ENCODE measurements around the gene AKAIN1. TPM values are rescaled to one million over a fixed set of nuclear protein-coding genes. Genes with fewer than 3 reads are reported as not detected.

Gene AKAIN1
- total RNA-seq, 4 donors from 2014 or later, result not detected

- H3K36me3 ChIP-seq, result no peaks in the 10 kb centered on the region
- H3K27me3 ChIP-seq, result no peaks in the 10 kb centered on the region
- DNase-seq, result no peak
- no peaks in the 10 kb centered on the region for H3K4me1 ChIP-seq
- intact Hi-C loops (cut with DNase I; ENCODE audit: low total_unique reads), result no loop called here
- no peak overlapping the region for H3K27ac ChIP-seq
- no peak overlapping the region for H3K4me3 ChIP-seq
- H3K9me3 ChIP-seq, result no peaks in the 10 kb centered on the region
- TF ChIP-seq POLR2A (IDR thresholded peaks at IDR 0.05) (no peak), CTCF (IDR thresholded peaks at IDR 0.05) (no peak)
Observed at GRCh38 chr18:5142859-5143258, 54.2 kb downstream of the AKAIN1 start.

DNA sequence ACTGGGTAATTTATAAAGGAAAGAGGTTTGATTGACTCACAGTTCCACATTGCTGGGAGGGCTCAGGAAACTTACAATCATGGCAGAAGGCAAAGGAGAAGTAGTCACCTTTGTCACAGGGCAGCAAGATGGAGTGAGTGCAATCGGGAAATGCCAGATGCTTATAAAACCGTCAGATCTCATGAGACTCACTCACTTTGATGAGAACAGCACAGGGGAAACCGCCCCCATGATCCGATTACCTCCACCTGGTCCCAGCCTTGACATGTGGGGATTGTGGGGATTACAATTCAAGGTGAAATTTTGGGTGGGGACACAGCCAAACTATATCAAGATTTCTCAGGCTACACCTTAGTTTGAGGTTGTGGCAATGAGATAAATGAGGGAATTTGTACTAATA, 54.9 kb downstream of the AKAIN1 start:
- TF ChIP-seq CTCF (IDR thresholded peaks at IDR 0.05), result no peak
- TF ChIP-seq POLR2A (IDR thresholded peaks at IDR 0.05), result no peak
- H3K4me3 ChIP-seq, result no peak overlapping the region
- no peak for DNase-seq
- no peaks in the 10 kb centered on the region for H3K4me1 ChIP-seq
- no peaks in the 10 kb centered on the region for H3K36me3 ChIP-seq
- intact Hi-C loops (cut with DNase I; ENCODE audit: low total_unique reads), result no loop called here
- H3K27me3 ChIP-seq, result no peaks in the 10 kb centered on the region
- H3K9me3 ChIP-seq, result no peaks in the 10 kb centered on the region
- no peak overlapping the region for H3K27ac ChIP-seq

DNA sequence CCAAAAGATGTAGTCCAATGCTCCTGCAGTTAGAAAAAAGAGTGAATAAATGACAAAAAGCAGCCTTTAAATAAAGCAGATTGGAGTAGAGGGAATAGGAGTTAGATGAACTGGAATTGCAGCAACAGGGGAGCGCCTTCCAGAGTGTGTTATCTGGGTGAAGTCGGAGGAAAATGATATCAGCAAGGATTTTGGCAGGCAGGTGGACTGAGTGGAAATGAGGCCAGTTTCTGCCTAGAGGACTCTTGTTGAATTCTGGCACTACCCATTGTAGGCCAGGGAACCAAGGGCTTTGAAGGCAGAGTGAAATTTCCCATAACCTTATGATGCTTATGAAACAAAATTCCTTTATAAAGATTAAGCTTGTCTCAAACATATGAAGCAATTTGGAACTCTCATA, 59.8 kb downstream of the AKAIN1 start:
- Histone ChIP-seq H3K36me3 (no peaks in the 10 kb centered on the region), H3K27ac (no peak overlapping the region), H3K27me3 (no peaks in the 10 kb centered on the region), H3K4me3 (no peak overlapping the region), H3K4me1 (no peaks in the 10 kb centered on the region), H3K9me3 (no peaks in the 10 kb centered on the region)
- intact Hi-C loops (cut with DNase I; ENCODE audit: low total_unique reads), result no loop called here
- DNase-seq, result no peak
- no peak for TF ChIP-seq POLR2A (IDR thresholded peaks at IDR 0.05)
- TF ChIP-seq CTCF (IDR thresholded peaks at IDR 0.05), result no peak

- no peaks in the 10 kb centered on the region for H3K27me3 ChIP-seq
- intact Hi-C loops (cut with DNase I; ENCODE audit: low total_unique reads), result no loop called here
- H3K9me3 ChIP-seq, result no peaks in the 10 kb centered on the region
- H3K4me1 ChIP-seq, result no peaks in the 10 kb centered on the region
- H3K27ac ChIP-seq, result no peak overlapping the region
- no peak for DNase-seq
- H3K36me3 ChIP-seq, result no peaks in the 10 kb centered on the region
- TF ChIP-seq CTCF (IDR thresholded peaks at IDR 0.05), result no peak
- TF ChIP-seq POLR2A (IDR thresholded peaks at IDR 0.05), result no peak
- H3K4me3 ChIP-seq, result no peak overlapping the region
Observed at GRCh38 chr18:5132987-5133386, 64.1 kb downstream of the AKAIN1 start.

- H3K36me3 ChIP-seq, result no peaks in the 10 kb centered on the region
Observed at GRCh38 chr18:5122272-5122671, 74.8 kb downstream of the AKAIN1 start.

More at GRCh38 chr18:5122272-5122671, 74.8 kb downstream of the AKAIN1 start:
- no peak for DNase-seq
- intact Hi-C loops (cut with DNase I; ENCODE audit: low total_unique reads), result no loop called here
- Histone ChIP-seq H3K4me1 (no peaks in the 10 kb centered on the region), H3K9me3 (no peaks in the 10 kb centered on the region), H3K4me3 (no peak overlapping the region), H3K27me3 (no peaks in the 10 kb centered on the region), H3K27ac (no peak overlapping the region)
- TF ChIP-seq CTCF (IDR thresholded peaks at IDR 0.05), result no peak
- TF ChIP-seq POLR2A (IDR thresholded peaks at IDR 0.05), result no peak
